Endothelial cell of umbilical vein (primary cell): Measurements from ENCODE around the gene PKNOX1. TPM values are rescaled to one million over a fixed set of nuclear protein-coding genes. Genes with fewer than 3 reads are reported as not detected.

Experiments used
- BruUV-seq: library from RNA; stranded (reverse); fragments of 400-500 nt; replicated peaks from 2 replicates; lab custom pipeline; 2021; lab: Mats Ljungman, UMichigan
- CTCF ChIA-PET: fragments of 300-600, 350-600 bp; sonication (Branson Sonifier 250); formaldehyde crosslinking; loops from one replicate; lab custom pipeline; 2021; ENCODE audit warnings: antibody characterized with exemption, inconsistent platforms; lab: Charles Lee
- POLR2A ChIA-PET: fragments of 300-600, 350-600 bp; sonication (Branson Sonifier 250); formaldehyde crosslinking; loops from one replicate; lab custom pipeline; 2021; ENCODE audit warnings: antibody characterized with exemption, inconsistent platforms; lab: Charles Lee
- DNase-seq: peaks from one replicate; pipeline ENCODE4 v3.0.0-alpha.2; 2011; ENCODE audit warnings: low read depth, low spot score
- FAIRE-seq: peaks from 2 replicates; lab custom pipeline; 2011; peaks lifted over from hg19 to GRCh38; lab: Jason Lieb, UNC
- H2AFZ ChIP-seq: 2 replicates; pipeline ENCODE4 v1.6.0; 2012; ENCODE audit warnings: low read depth, low read length, control low read depth, inconsistent platforms
- H3K27ac ChIP-seq: 2 replicates; pipeline ENCODE4 v1.5.1; 2011; ENCODE audit warnings: low read depth, mild to moderate bottlenecking, control low read depth, low read length, moderate library complexity; ENCODE audit not compliant: insufficient read depth
- H3K27me3 ChIP-seq, 2 experiments: 2 replicates each; pipeline versions ENCODE4 v1.6.0 to v1.6.1; 2011; ENCODE audit warnings: low read length in 2 of 2, mixed read lengths in 1 of 2; ENCODE audit not compliant: control insufficient read depth in 2 of 2, insufficient read depth in 2 of 2
- H3K36me3 ChIP-seq, 2 experiments: 2 replicates in 1 of 2; 3 replicates in 1 of 2; pipeline ENCODE4 v1.5.1; 2011; ENCODE audit warnings: low read length in 2 of 2, mild to moderate bottlenecking in 1 of 2, moderate library complexity in 1 of 2; ENCODE audit not compliant: control insufficient read depth in 2 of 2, insufficient read depth in 2 of 2; ENCODE audit errors: extremely low read depth in 1 of 2
- H3K4me1 ChIP-seq: 3 replicates; pipeline ENCODE4 v1.5.1; 2011; ENCODE audit warnings: mild to moderate bottlenecking, low read length; ENCODE audit not compliant: control insufficient read depth, insufficient read depth; ENCODE audit errors: extremely low read depth
- H3K4me2 ChIP-seq: 2 replicates; pipeline ENCODE4 v1.6.1; 2011; ENCODE audit warnings: low read length, control low read depth, mixed read lengths; ENCODE audit not compliant: insufficient read depth
- H3K4me3 ChIP-seq, 3 experiments: fragments of 200-600 bp in 1 of 3; sonication (generic), shearing (Covaris generic) in 1 of 3; replicated peaks in 1 of 3; 2 replicates each; pipeline ENCODE4 v1.5.1; 2011 to 2016; ENCODE audit warnings: control low read depth in 3 of 3, low read length in 3 of 3, mild to moderate bottlenecking in 2 of 3, inconsistent platforms in 1 of 3, low read depth in 1 of 3, moderate library complexity in 1 of 3; ENCODE audit not compliant: insufficient read depth in 1 of 3
- H3K79me2 ChIP-seq: 2 replicates; pipeline ENCODE4 v1.6.0; 2012; ENCODE audit warnings: low read length, inconsistent platforms; ENCODE audit not compliant: control insufficient read depth, insufficient read depth
- H3K9ac ChIP-seq: replicated peaks from 2 replicates; pipeline ENCODE3; 2011; ENCODE audit warnings: low read length, control low read depth; ENCODE audit not compliant: insufficient read depth; ENCODE audit errors: extremely low read depth
- H3K9me1 ChIP-seq: replicated peaks from 3 replicates; pipeline ENCODE4 v1.6.0; 2011; ENCODE audit warnings: mild to moderate bottlenecking, low read length; ENCODE audit not compliant: control insufficient read depth, insufficient read depth; ENCODE audit errors: extremely low read depth
- H3K9me3 ChIP-seq: replicated peaks from 2 replicates; pipeline ENCODE4 v1.5.1; 2012; ENCODE audit warnings: low read length, inconsistent platforms; ENCODE audit not compliant: control insufficient read depth, insufficient read depth
- H4K20me1 ChIP-seq: replicated peaks from 2 replicates; pipeline ENCODE3; 2011; ENCODE audit warnings: mild to moderate bottlenecking, low read length; ENCODE audit not compliant: control insufficient read depth, insufficient read depth; ENCODE audit errors: extremely low read depth
- CTCF ChIP-seq, 2 donors: IDR thresholded peaks; 1 replicate in 1 of 2; 2 replicates in 1 of 2; pipeline ENCODE4 v1.5.1; 2011; ENCODE audit warnings: low read length in 2 of 2, mild to moderate bottlenecking in 2 of 2, moderate library complexity in 2 of 2, control low read depth in 1 of 2, inconsistent platforms in 1 of 2, low read depth in 1 of 2; ENCODE audit not compliant: insufficient read depth in 1 of 2; ENCODE audit errors: extremely low read depth in 1 of 2
- EZH2 ChIP-seq: IDR thresholded peaks from 2 replicates; pipeline ENCODE4 v1.6.1; 2012; ENCODE audit warnings: borderline replicate concordance, low read depth, mild to moderate bottlenecking, moderate library complexity, low read length, inconsistent platforms; ENCODE audit not compliant: severe bottlenecking
- FOS ChIP-seq: IDR thresholded peaks from 2 replicates; pipeline ENCODE4 v1.6.1; 2011; ENCODE audit warnings: mild to moderate bottlenecking, low read length, moderate library complexity, borderline replicate concordance; ENCODE audit not compliant: insufficient read depth
- GATA2 ChIP-seq: IDR thresholded peaks from 2 replicates; pipeline ENCODE4 v1.7.0; 2011; ENCODE audit warnings: low read depth, mild to moderate bottlenecking, moderate library complexity, mixed read lengths, low read length; ENCODE audit not compliant: insufficient read length, insufficient read depth
- JUN ChIP-seq: IDR thresholded peaks from 2 replicates; pipeline ENCODE4 v1.6.1; 2011; ENCODE audit warnings: borderline replicate concordance, low read depth; ENCODE audit not compliant: insufficient read length, insufficient read depth
- MAX ChIP-seq: IDR thresholded peaks from 2 replicates; pipeline ENCODE4 v1.6.1; 2011; ENCODE audit not compliant: insufficient read depth, insufficient read length
- MYC ChIP-seq: IDR thresholded peaks from one replicate; pipeline ENCODE4 v1.6.1; 2011; ENCODE audit warnings: mild to moderate bottlenecking, low read depth, low read length
- POLR2AphosphoS5 ChIP-seq: IDR thresholded peaks from 2 replicates; pipeline ENCODE4 v1.6.1; 2012; ENCODE audit warnings: low read depth, mild to moderate bottlenecking, control low read depth, low read length, moderate library complexity; ENCODE audit not compliant: insufficient read depth
- dilution Hi-C: fragments of 300-500 bp; cut with MboI; formaldehyde crosslinking; loops from one replicate; pipeline ENCODE4 v1.15.0; 2019; ENCODE audit warnings: low sequenced_read_pairs; ENCODE audit not compliant: extremely low pct_ligation_motif_present
- intact Hi-C: fragments of 100-400 bp; cut with micrococcal nuclease; formaldehyde crosslinking; loops from one replicate; pipeline ENCODE4 v1.10.0; 2022
- polyA plus RNA-seq, 4 experiments: library from polyadenylated mRNA; depleted of rRNA in 3 of 4; stranded (reverse) in 3 of 4; unstranded in 1 of 4; fragments of >200 nt; gene quantifications; 2 replicates each; pipeline versions ENCODE4 v1.2.1 to v1.2.3, GENCODE V29; 2011 to 2012; ENCODE audit warnings: missing spikeins in 1 of 4
- total RNA-seq: library from RNA; stranded (reverse); gene quantifications from 2 replicates; pipeline ENCODE4 v1.2.3, GENCODE V29; 2021

Gene PKNOX1
- total and polyA plus RNA-seq, 2 donors (not counting 3 experiments of a cell fraction or from before 2014, with no cell fraction given) = 16.6 to 23.6 TPM

- no peaks in the 10 kb centered on the region for H3K4me1 ChIP-seq
- intact Hi-C loops = no loop called here
- H3K79me2 ChIP-seq = no peaks in the 10 kb centered on the region
- no TSS peak for BruUV-seq
- DNase-seq (no peak), FAIRE-seq (no peak)
- H3K27ac ChIP-seq = no peak overlapping the region
- H4K20me1 ChIP-seq = no peaks in the 10 kb centered on the region
- H3K9me3 ChIP-seq = no peaks in the 10 kb centered on the region
- H3K9ac ChIP-seq = no peak overlapping the region
- H3K36me3 ChIP-seq = peaks cover 0 to 10% of the 10 kb centered on the region in 2 experiments
- dilution Hi-C loops = no loop called here
- H3K4me2 ChIP-seq = no peak overlapping the region
- H3K27me3 ChIP-seq = no peaks in the 10 kb centered on the region
- H3K4me3 ChIP-seq = no peak overlapping the region
- TF ChIP-seq POLR2AphosphoS5 (no peak), JUN (no peak), MAX (no peak), CTCF (IDR thresholded peaks at IDR 0.05; ENCODE audit: extremely low read depth in 1 of 2, insufficient read depth in 1 of 2, low read depth in 1 of 2, low read length in 2 of 2) (no peak), EZH2 (no peak), MYC (no peak), FOS (no peak), GATA2 (no peak)
- CTCF ChIA-PET = no interaction called here
- H2AFZ ChIP-seq = no peak overlapping the region
- no peaks in the 10 kb centered on the region for H3K9me1 ChIP-seq
- POLR2A ChIA-PET = no interaction called here
Observed at GRCh38 chr21:43021191-43021590, 46.8 kb downstream of the PKNOX1 start.
